Neural cell (in vitro differentiated cells): Measurements from ENCODE around the gene OR6C70.

Source experiments
- MXI1 ChIP-seq: fragments of 450-650 bp; conservative IDR thresholded peaks from 2 replicates; pipeline ENCODE4 v1.6.1; 2014; ENCODE audit warnings: antibody characterized with exemption, mild to moderate bottlenecking; ENCODE audit not compliant: poor library complexity, severe bottlenecking
- TF ChIP-seq, protein P1 (sequence below): fragments of 450-650 bp; IDR thresholded peaks from 2 replicates; pipeline ENCODE4 v1.5.1; 2014; ENCODE audit warnings: antibody characterized with exemption, mild to moderate bottlenecking, moderate library complexity; ENCODE audit not compliant: poor library complexity, severe bottlenecking
- TF ChIP-seq, protein P2 (sequence below): IDR thresholded peaks from 2 replicates; pipeline ENCODE4 v1.6.1; 2012; ENCODE audit warnings: borderline replicate concordance

DNA sequence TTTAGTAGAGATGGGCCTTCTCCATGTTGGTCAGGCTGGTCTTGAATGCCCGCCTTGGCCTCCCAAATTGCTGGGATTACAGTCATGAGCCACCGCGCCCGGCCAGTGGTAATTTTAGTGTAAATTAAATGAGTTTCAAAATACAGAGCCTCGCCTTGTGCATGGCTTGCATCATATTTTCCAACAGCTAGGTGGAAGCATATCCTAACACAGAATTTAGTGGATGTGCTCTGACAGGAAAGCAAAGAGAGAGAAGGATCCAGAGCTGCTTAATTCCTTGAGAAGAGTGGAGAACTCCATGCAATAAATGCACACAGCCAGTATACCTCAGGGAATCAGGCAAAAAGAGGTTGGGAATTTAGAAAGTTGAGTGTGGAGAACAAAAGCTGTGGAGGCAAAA lies 23.6 kb downstream of the OR6C70 start:
- TF ChIP-seq, protein P1, sequence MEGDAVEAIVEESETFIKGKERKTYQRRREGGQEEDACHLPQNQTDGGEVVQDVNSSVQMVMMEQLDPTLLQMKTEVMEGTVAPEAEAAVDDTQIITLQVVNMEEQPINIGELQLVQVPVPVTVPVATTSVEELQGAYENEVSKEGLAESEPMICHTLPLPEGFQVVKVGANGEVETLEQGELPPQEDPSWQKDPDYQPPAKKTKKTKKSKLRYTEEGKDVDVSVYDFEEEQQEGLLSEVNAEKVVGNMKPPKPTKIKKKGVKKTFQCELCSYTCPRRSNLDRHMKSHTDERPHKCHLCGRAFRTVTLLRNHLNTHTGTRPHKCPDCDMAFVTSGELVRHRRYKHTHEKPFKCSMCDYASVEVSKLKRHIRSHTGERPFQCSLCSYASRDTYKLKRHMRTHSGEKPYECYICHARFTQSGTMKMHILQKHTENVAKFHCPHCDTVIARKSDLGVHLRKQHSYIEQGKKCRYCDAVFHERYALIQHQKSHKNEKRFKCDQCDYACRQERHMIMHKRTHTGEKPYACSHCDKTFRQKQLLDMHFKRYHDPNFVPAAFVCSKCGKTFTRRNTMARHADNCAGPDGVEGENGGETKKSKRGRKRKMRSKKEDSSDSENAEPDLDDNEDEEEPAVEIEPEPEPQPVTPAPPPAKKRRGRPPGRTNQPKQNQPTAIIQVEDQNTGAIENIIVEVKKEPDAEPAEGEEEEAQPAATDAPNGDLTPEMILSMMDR = peak; percentile 21
- TF ChIP-seq, protein P2, sequence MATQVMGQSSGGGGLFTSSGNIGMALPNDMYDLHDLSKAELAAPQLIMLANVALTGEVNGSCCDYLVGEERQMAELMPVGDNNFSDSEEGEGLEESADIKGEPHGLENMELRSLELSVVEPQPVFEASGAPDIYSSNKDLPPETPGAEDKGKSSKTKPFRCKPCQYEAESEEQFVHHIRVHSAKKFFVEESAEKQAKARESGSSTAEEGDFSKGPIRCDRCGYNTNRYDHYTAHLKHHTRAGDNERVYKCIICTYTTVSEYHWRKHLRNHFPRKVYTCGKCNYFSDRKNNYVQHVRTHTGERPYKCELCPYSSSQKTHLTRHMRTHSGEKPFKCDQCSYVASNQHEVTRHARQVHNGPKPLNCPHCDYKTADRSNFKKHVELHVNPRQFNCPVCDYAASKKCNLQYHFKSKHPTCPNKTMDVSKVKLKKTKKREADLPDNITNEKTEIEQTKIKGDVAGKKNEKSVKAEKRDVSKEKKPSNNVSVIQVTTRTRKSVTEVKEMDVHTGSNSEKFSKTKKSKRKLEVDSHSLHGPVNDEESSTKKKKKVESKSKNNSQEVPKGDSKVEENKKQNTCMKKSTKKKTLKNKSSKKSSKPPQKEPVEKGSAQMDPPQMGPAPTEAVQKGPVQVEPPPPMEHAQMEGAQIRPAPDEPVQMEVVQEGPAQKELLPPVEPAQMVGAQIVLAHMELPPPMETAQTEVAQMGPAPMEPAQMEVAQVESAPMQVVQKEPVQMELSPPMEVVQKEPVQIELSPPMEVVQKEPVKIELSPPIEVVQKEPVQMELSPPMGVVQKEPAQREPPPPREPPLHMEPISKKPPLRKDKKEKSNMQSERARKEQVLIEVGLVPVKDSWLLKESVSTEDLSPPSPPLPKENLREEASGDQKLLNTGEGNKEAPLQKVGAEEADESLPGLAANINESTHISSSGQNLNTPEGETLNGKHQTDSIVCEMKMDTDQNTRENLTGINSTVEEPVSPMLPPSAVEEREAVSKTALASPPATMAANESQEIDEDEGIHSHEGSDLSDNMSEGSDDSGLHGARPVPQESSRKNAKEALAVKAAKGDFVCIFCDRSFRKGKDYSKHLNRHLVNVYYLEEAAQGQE = no peak
- no peak for TF ChIP-seq MXI1
